ENCODE measurements around the gene KPTN. TPM values are rescaled to one million over a fixed set of nuclear protein-coding genes. Genes with fewer than 3 reads are reported as not detected.
A peak's percentile ranks its signal among the peaks of the same experiment; 100 is the strongest.

Gene KPTN
- total RNA-seq, 2 experiments from 2014 or later: 9.7 to 10.5 TPM

- ChIA-PET POLR2A (interaction anchor here (0.6 kb wide), 1 partner anchor 12 kb away, joined by 3 read pairs; no protein-coding TSS in a partner anchor), CTCF (interaction anchor here (0.6 to 2.2 kb wide), 5 partner anchors 9 to 279 kb away, joined by 3 to 6 read pairs (median 4); no protein-coding TSS in a partner anchor)
- H3K9me3 Mint-ChIP-seq (ENCODE audit: low read depth): no peaks in the 10 kb centered on the region
- DNase-seq (no peak), ATAC-seq (no peak)
- H3K36me3 Mint-ChIP-seq (ENCODE audit: low read depth): peaks cover 3% of the 10 kb centered on the region
- H3K4me3 Mint-ChIP-seq: no peak overlapping the region
- peaks cover 44% of the 10 kb centered on the region for H3K4me1 Mint-ChIP-seq
- intact Hi-C loops (cut with DNase I, micrococcal nuclease): loop anchor here in 1 of 2 experiments (5.0 kb wide), 1 partner anchor 37 kb away; the partner anchor contains the start of gene KPTN
- H3K27me3 Mint-ChIP-seq: peaks cover 67% of the 10 kb centered on the region
- no peak overlapping the region for H3K27ac Mint-ChIP-seq
Observed at GRCh38 chr19:47445527-47445926, 38.5 kb downstream of the KPTN start.

- intact Hi-C loops (cut with DNase I, micrococcal nuclease): no loop called here
- DNase-seq (peak; percentile 52), ATAC-seq (no peak)
- peaks cover 65% of the 10 kb centered on the region for H3K27me3 Mint-ChIP-seq
- H3K4me1 Mint-ChIP-seq: peaks cover 44% of the 10 kb centered on the region
- no peaks in the 10 kb centered on the region for H3K9me3 Mint-ChIP-seq (ENCODE audit: low read depth)
- no peak overlapping the region for H3K4me3 Mint-ChIP-seq
- ChIA-PET POLR2A (no interaction called here), CTCF (interaction anchor here (0.7 to 2.2 kb wide), 4 partner anchors 8 to 261 kb away, joined by 3 to 6 read pairs (median 5); no protein-coding TSS in a partner anchor)
- no peak overlapping the region for H3K27ac Mint-ChIP-seq
- H3K36me3 Mint-ChIP-seq (ENCODE audit: low read depth): peaks cover 3% of the 10 kb centered on the region
Observed at GRCh38 chr19:47444388-47444821, 39.6 kb downstream of the KPTN start.

GRCh38 chr19:47443331-47443730 is 40.7 kb downstream of the KPTN start:
- peaks cover 44% of the 10 kb centered on the region for H3K4me1 Mint-ChIP-seq
- POLR2A ChIA-PET: no interaction called here
- no peak overlapping the region for H3K4me3 Mint-ChIP-seq
- intact Hi-C loops (cut with DNase I, micrococcal nuclease): no loop called here
- DNase-seq (no peak), ATAC-seq (no peak)
- peaks cover 63% of the 10 kb centered on the region for H3K27me3 Mint-ChIP-seq
- CTCF ChIA-PET: no interaction called here
- no peaks in the 10 kb centered on the region for H3K9me3 Mint-ChIP-seq (ENCODE audit: low read depth)
- no peak overlapping the region for H3K27ac Mint-ChIP-seq
- peaks cover 3% of the 10 kb centered on the region for H3K36me3 Mint-ChIP-seq (ENCODE audit: low read depth)

DNA sequence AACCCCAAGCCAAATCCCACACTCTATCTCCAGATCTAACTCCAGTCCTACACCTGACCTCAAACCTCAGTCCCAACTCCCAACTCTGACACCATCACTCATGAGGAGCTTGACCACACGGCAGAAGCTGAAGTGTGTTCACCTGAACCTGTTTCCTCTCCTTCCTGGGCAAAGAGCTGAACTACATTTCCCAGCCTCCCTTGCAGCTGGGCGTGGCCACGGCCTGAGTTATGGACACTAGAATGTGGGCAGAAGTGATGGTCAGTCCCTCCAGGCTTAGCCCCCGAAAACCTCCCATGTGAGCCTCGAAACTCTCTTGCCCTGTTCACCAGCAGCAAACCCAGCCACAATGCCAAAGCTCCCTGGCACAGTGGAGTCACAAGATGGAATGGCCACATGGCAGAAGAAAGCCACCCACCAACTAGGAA is 45.2 kb downstream of the KPTN start:
- intact Hi-C loops (cut with DNase I, micrococcal nuclease): no loop called here
- ATAC-seq (no peak), DNase-seq (no peak)
- H3K36me3 Mint-ChIP-seq (ENCODE audit: low read depth): no peaks in the 10 kb centered on the region
- H3K4me1 Mint-ChIP-seq: peaks cover 23% of the 10 kb centered on the region
- ChIA-PET CTCF (interaction anchor here (0.6 to 5.4 kb wide), 7 partner anchors 9 to 269 kb away, joined by 3 to 52 read pairs (median 4); partner anchors contain the start of genes DHX34 and NAPA), POLR2A (no interaction called here)
- H3K27ac Mint-ChIP-seq: no peak overlapping the region
- H3K27me3 Mint-ChIP-seq: peaks cover 45% of the 10 kb centered on the region
- H3K9me3 Mint-ChIP-seq (ENCODE audit: low read depth): no peaks in the 10 kb centered on the region
- no peak overlapping the region for H3K4me3 Mint-ChIP-seq

DNA sequence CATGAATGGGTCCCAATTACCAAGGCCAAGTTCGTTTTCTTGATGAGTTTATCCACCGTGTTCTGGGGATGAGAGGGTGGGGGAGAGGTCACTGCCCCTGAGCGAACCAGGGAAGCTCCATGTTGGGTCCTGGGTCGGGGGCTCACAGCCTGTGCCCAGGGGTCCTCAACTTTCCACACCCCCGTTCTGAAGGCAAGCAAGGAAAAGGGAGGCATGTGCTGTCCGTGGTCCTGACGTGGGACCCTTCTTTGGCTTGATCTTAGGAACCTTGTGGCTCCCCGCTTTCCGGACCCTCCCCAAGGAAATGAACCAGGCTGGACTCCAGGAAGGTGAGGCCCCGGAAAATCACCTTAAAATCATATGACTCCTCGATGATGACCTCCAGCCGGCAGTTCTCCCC is 46.5 kb downstream of the KPTN start:
- POLR2A ChIA-PET: no interaction called here
- H3K27me3 Mint-ChIP-seq: peaks cover 34% of the 10 kb centered on the region
- H3K4me1 Mint-ChIP-seq: peaks cover 15% of the 10 kb centered on the region
- no peak overlapping the region for H3K27ac Mint-ChIP-seq
- no peaks in the 10 kb centered on the region for H3K36me3 Mint-ChIP-seq (ENCODE audit: low read depth)
- CTCF ChIA-PET: interaction anchor here (0.8 to 5.4 kb wide), 9 partner anchors 9 to 340 kb away, joined by 3 to 52 read pairs (median 5); partner anchors contain the start of gene DHX34
- ATAC-seq (no peak), DNase-seq (no peak)
- H3K4me3 Mint-ChIP-seq: no peak overlapping the region
- intact Hi-C loops (cut with DNase I, micrococcal nuclease): loop anchor here (2.0 kb wide), 2 partner anchors 77 to 171 kb away; partner anchors contain the start of genes BICRA (in 1 of the 2) and NAPA (in 1 of the 2)
- no peaks in the 10 kb centered on the region for H3K9me3 Mint-ChIP-seq (ENCODE audit: low read depth)

- Mint-ChIP-seq H3K27me3 (peaks cover 38% of the 10 kb centered on the region), H3K9me3 (ENCODE audit: low read depth) (no peaks in the 10 kb centered on the region), H3K4me3 (no peak overlapping the region), H3K27ac (no peak overlapping the region), H3K36me3 (ENCODE audit: low read depth) (no peaks in the 10 kb centered on the region), H3K4me1 (peaks cover 17% of the 10 kb centered on the region)
- intact Hi-C loops (cut with DNase I, micrococcal nuclease): loop anchor here (1.0 to 2.0 kb wide), 7 partner anchors 47 to 306 kb away; partner anchors contain the start of genes NAPA (in 2 of the 2), BICRA (in 1 of the 2) and KPTN (in 1 of the 2)
- POLR2A ChIA-PET: interaction anchor here (0.7 to 1.0 kb wide), 2 partner anchors 270 to 544 kb away, joined by 3 to 4 read pairs; no protein-coding TSS in a partner anchor
- peak; percentile 92 for DNase-seq
- CTCF ChIA-PET: interaction anchor here (0.5 to 5.4 kb wide), 27 partner anchors 9 to 432 kb away, joined by 3 to 52 read pairs (median 4); partner anchors contain the start of genes KPTN, NAPA and SLC8A2
- peak; percentile 91 for ATAC-seq
Observed at GRCh38 chr19:47436712-47437401, 47.2 kb downstream of the KPTN start.

DNA sequence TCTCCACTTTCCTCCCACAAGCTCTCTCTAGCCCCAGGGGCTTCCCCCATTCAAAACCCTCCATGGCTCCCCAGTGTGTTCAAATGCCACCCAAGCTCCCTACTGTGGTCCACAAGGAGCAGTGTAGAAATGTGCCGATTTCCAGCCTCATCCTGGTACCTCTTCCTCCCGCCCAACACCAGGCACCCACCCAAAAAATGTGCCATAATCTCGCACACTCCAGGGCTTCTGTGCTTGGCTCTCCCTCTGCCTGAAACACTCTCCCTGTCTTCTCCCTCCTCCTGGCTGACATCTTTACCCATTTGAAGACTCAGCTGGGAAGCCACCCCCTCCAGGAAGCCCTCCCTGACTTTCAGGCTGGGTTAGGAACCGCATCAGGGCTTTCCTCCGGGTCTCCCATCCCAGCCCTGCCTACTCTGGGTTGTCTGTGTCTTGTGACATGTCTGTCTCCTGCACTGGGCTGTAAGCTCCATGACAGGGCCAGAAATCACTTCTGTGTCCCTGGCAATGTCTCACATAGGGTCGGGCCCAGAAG is 48.1 kb downstream of the KPTN start:
- no peak overlapping the region for H3K27ac Mint-ChIP-seq
- ATAC-seq (no peak), DNase-seq (no peak)
- no peaks in the 10 kb centered on the region for H3K36me3 Mint-ChIP-seq (ENCODE audit: low read depth)
- no peaks in the 10 kb centered on the region for H3K9me3 Mint-ChIP-seq (ENCODE audit: low read depth)
- H3K27me3 Mint-ChIP-seq: peaks cover 35% of the 10 kb centered on the region
- ChIA-PET POLR2A (interaction anchor here (0.7 to 1.0 kb wide), 2 partner anchors 271 to 545 kb away, joined by 3 to 4 read pairs; no protein-coding TSS in a partner anchor), CTCF (interaction anchor here (0.6 to 5.4 kb wide), 13 partner anchors 8 to 272 kb away, joined by 3 to 52 read pairs (median 3); partner anchors contain the start of genes KPTN, NAPA and SLC8A2)
- H3K4me1 Mint-ChIP-seq: peaks cover 17% of the 10 kb centered on the region
- no peak overlapping the region for H3K4me3 Mint-ChIP-seq
- intact Hi-C loops (cut with DNase I, micrococcal nuclease): loop anchor here (1.0 to 2.0 kb wide), 7 partner anchors 48 to 307 kb away; partner anchors contain the start of genes NAPA (in 2 of the 2), BICRA (in 1 of the 2) and KPTN (in 1 of the 2)

GRCh38 chr19:47435196-47435595 is 48.8 kb downstream of the KPTN start:
- H3K27me3 Mint-ChIP-seq: peaks cover 34% of the 10 kb centered on the region
- intact Hi-C loops (cut with DNase I, micrococcal nuclease): no loop called here
- DNase-seq (no peak), ATAC-seq (no peak)
- no peaks in the 10 kb centered on the region for H3K9me3 Mint-ChIP-seq (ENCODE audit: low read depth)
- ChIA-PET POLR2A (no interaction called here), CTCF (interaction anchor here (0.6 to 5.4 kb wide), 4 partner anchors 45 to 273 kb away, joined by 3 to 52 read pairs (median 7); partner anchors contain the start of gene NAPA)
- H3K27ac Mint-ChIP-seq: no peak overlapping the region
- H3K4me1 Mint-ChIP-seq: peaks cover 21% of the 10 kb centered on the region
- no peaks in the 10 kb centered on the region for H3K36me3 Mint-ChIP-seq (ENCODE audit: low read depth)
- H3K4me3 Mint-ChIP-seq: peak overlapping the region; percentile 15

- H3K27me3 Mint-ChIP-seq: peaks cover 38% of the 10 kb centered on the region
- no peaks in the 10 kb centered on the region for H3K9me3 Mint-ChIP-seq (ENCODE audit: low read depth)
- H3K27ac Mint-ChIP-seq: no peak overlapping the region
- ATAC-seq (no peak), DNase-seq (no peak)
- peaks cover 28% of the 10 kb centered on the region for H3K4me1 Mint-ChIP-seq
- no peaks in the 10 kb centered on the region for H3K36me3 Mint-ChIP-seq (ENCODE audit: low read depth)
- CTCF ChIA-PET: interaction anchor here (0.6 to 5.4 kb wide), 8 partner anchors 8 to 274 kb away, joined by 3 to 52 read pairs (median 3); no protein-coding TSS in a partner anchor
- no peak overlapping the region for H3K4me3 Mint-ChIP-seq
- intact Hi-C loops (cut with DNase I, micrococcal nuclease): no loop called here
- POLR2A ChIA-PET: interaction anchor here (0.5 kb wide), 1 partner anchor 11 kb away, joined by 3 read pairs; no protein-coding TSS in a partner anchor
Observed at GRCh38 chr19:47434088-47434487, 49.9 kb downstream of the KPTN start.

DNA sequence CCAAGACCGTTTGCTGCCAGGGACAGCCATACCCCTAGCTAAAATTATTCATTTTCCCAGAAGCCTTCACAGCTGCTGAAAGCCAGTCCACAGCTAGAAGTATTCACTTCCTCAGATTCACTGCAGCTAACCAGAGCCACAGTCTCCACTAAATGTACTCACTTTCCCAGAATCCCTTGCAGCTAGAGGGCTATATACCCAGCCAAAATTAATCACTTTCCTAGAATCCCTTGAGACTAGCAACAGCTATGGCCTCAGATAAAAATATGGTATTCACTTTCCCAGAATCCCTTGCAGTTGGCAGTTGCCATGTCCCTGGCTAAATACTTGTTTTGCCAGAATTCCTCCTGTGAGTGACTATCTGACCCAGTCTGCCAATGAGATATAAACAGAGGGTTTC is 50.9 kb downstream of the KPTN start:
- peaks cover 32% of the 10 kb centered on the region for H3K27me3 Mint-ChIP-seq
- no peak overlapping the region for H3K4me3 Mint-ChIP-seq
- peak; percentile 18 for ATAC-seq
- CTCF ChIA-PET: interaction anchor here (0.5 to 1.7 kb wide), 20 partner anchors 12 to 355 kb away, joined by 3 to 11 read pairs (median 4); partner anchors contain the start of genes DHX34, EHD2 and NAPA
- DNase-seq: no peak
- H3K27ac Mint-ChIP-seq: no peak overlapping the region
- POLR2A ChIA-PET: interaction anchor here (0.6 kb wide), 1 partner anchor 176 kb away, joined by 8 read pairs; no protein-coding TSS in a partner anchor
- intact Hi-C loops (cut with DNase I, micrococcal nuclease): no loop called here
- H3K9me3 Mint-ChIP-seq (ENCODE audit: low read depth): no peaks in the 10 kb centered on the region
- no peaks in the 10 kb centered on the region for H3K36me3 Mint-ChIP-seq (ENCODE audit: low read depth)
- peaks cover 28% of the 10 kb centered on the region for H3K4me1 Mint-ChIP-seq

- no peak overlapping the region for H3K4me3 Mint-ChIP-seq
- intact Hi-C loops (cut with DNase I, micrococcal nuclease): no loop called here
- ChIA-PET POLR2A (no interaction called here), CTCF (interaction anchor here (0.6 to 1.7 kb wide), 14 partner anchors 13 to 647 kb away, joined by 3 to 11 read pairs (median 4); partner anchors contain the start of genes DHX34, EHD2 and NAPA)
- H3K27me3 Mint-ChIP-seq: peaks cover 27% of the 10 kb centered on the region
- no peaks in the 10 kb centered on the region for H3K36me3 Mint-ChIP-seq (ENCODE audit: low read depth)
- peaks cover 28% of the 10 kb centered on the region for H3K4me1 Mint-ChIP-seq
- DNase-seq: no peak
- ATAC-seq: no peak
- H3K9me3 Mint-ChIP-seq (ENCODE audit: low read depth): no peaks in the 10 kb centered on the region
- H3K27ac Mint-ChIP-seq: no peak overlapping the region
Observed at GRCh38 chr19:47432499-47432898, 51.5 kb downstream of the KPTN start.

Data from activated CD4-positive, alpha-beta T cell treated with anti-CD3 and anti-CD28 coated beads for 36 hours (primary cell).